ENCODE data around the gene C1orf115.
"Not testable (repeated sequence)": the region's sequence is repeated elsewhere in the genome, so short reads cannot be mapped to it uniquely, and the experiment has no call there.

Gene C1orf115

DNA sequence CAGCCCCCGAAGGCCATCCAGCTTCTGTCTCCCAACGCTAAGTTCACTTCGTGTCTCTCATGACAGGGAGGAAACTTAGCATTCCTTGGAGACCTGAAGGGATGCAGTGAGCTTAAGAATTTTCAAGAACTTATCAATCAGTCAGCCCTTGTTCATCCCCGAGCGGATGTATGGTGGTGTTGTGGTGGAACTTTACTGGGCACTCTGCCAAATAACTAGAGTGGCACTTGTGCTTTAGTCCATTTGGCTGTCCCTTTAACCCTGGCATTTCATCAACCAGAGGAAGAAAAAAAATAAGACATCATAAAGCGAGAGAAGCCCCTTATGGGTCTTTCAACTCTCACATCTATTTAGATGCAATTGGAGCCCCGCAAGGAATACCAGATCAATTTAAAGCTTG lies 31.1 kb downstream of the C1orf115 start:
- H3K27me3 ChIP-seq (ENCODE audit: control insufficient read depth in 1 of 2, insufficient read depth in 1 of 2, low read length in 2 of 2); H3K14ac ChIP-seq (ENCODE audit: low read length in 2 of 2); H2BK12ac ChIP-seq (ENCODE audit: low read length in 2 of 2); H3K9ac ChIP-seq (ENCODE audit: low read length); H3K36me3 ChIP-seq (ENCODE audit: control insufficient read depth in 1 of 2, insufficient read depth in 2 of 2, low read depth in 1 of 2, low read length in 2 of 2); H2BK15ac ChIP-seq (ENCODE audit: low read depth, poor library complexity, severe bottlenecking); H3K27ac ChIP-seq (ENCODE audit: low read length, poor library complexity, severe bottlenecking); H3K9me3 ChIP-seq (ENCODE audit: control insufficient read depth, low read length); H2AK5ac ChIP-seq (ENCODE audit: low read length, severe bottlenecking); H2BK5ac ChIP-seq (ENCODE audit: low read depth, low read length, poor library complexity, severe bottlenecking); H2BK120ac ChIP-seq (ENCODE audit: low read depth, low read length); H3K4me1 ChIP-seq (ENCODE audit: control insufficient read depth, insufficient read depth, low read depth, low read length); H3K18ac ChIP-seq (ENCODE audit: low read depth in 1 of 2, low read length in 2 of 2); H3K23ac ChIP-seq (ENCODE audit: low read length in 2 of 2); DNase-seq; H3K4me2 ChIP-seq (ENCODE audit: low read length, poor library complexity, severe bottlenecking); H4K8ac ChIP-seq (ENCODE audit: low read length); H3K79me1 ChIP-seq (replicated peaks; ENCODE audit: low read length, poor library complexity, severe bottlenecking); H3K4ac ChIP-seq (ENCODE audit: low read depth in 1 of 2, low read length in 2 of 2); H3K4me3 ChIP-seq (ENCODE audit: insufficient read depth in 1 of 2, low read depth in 1 of 2, low read length in 2 of 2); H4K91ac ChIP-seq (ENCODE audit: low read length); H2AFZ ChIP-seq (ENCODE audit: low read depth, low read length): not testable (repeated sequence)
- 92% methylated on average over 3 of the region's 7 CpGs for WGBS

DNA sequence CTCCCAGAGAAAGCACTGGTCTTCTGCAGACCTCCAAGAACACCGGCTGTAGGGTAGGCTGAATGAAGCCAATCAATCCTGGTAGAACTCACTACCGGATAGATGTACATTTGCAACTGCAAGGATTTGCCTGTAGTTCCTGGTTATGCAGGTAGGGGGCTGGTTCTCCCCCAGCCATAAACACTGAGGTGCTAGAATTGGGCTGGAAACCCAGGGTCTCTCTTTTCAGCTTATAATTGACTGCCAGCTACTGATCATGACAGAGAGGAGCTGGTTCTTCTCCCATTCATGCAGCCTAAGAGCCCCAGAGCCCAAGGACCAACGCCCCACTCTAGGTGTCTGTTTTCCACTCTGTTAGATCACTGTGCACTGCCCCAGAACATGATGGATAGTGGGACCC lies 36.5 kb downstream of the C1orf115 start:
- 82% methylated on average over 3 of the region's 3 CpGs for WGBS
- Histone ChIP-seq H2BK120ac (ENCODE audit: low read depth, low read length) (no peak overlapping the region), H3K14ac (ENCODE audit: low read length in 2 of 2) (no peak overlapping the region), H2AFZ (ENCODE audit: low read depth, low read length) (no peak overlapping the region), H2BK12ac (ENCODE audit: low read length in 2 of 2) (no peak overlapping the region), H3K4me2 (ENCODE audit: low read length, poor library complexity, severe bottlenecking) (no peak overlapping the region), H2BK5ac (ENCODE audit: low read depth, low read length, poor library complexity, severe bottlenecking) (no peak overlapping the region), H3K27ac (ENCODE audit: low read length, poor library complexity, severe bottlenecking) (no peak overlapping the region), H3K4ac (ENCODE audit: low read depth in 1 of 2, low read length in 2 of 2) (no peak overlapping the region), H4K8ac (ENCODE audit: low read length) (no peak overlapping the region), H3K23ac (ENCODE audit: low read length in 2 of 2) (no peak overlapping the region), H3K4me1 (ENCODE audit: control insufficient read depth, insufficient read depth, low read depth, low read length) (no peaks in the 10 kb centered on the region), H3K79me1 (replicated peaks; ENCODE audit: low read length, poor library complexity, severe bottlenecking) (no peaks in the 10 kb centered on the region), H2AK5ac (ENCODE audit: low read length, severe bottlenecking) (no peak overlapping the region), H3K9ac (ENCODE audit: low read length) (no peak overlapping the region), H3K18ac (ENCODE audit: low read depth in 1 of 2, low read length in 2 of 2) (no peak overlapping the region), H2BK15ac (ENCODE audit: low read depth, poor library complexity, severe bottlenecking) (no peak overlapping the region), H3K27me3 (ENCODE audit: control insufficient read depth in 1 of 2, insufficient read depth in 1 of 2, low read length in 2 of 2) (no peaks in the 10 kb centered on the region), H3K9me3 (ENCODE audit: control insufficient read depth, low read length) (no peaks in the 10 kb centered on the region), H3K4me3 (ENCODE audit: insufficient read depth in 1 of 2, low read depth in 1 of 2, low read length in 2 of 2) (no peak overlapping the region), H3K36me3 (ENCODE audit: control insufficient read depth in 1 of 2, insufficient read depth in 2 of 2, low read depth in 1 of 2, low read length in 2 of 2) (no peaks in the 10 kb centered on the region), H4K91ac (ENCODE audit: low read length) (no peak overlapping the region)
- DNase-seq = no peak

DNA sequence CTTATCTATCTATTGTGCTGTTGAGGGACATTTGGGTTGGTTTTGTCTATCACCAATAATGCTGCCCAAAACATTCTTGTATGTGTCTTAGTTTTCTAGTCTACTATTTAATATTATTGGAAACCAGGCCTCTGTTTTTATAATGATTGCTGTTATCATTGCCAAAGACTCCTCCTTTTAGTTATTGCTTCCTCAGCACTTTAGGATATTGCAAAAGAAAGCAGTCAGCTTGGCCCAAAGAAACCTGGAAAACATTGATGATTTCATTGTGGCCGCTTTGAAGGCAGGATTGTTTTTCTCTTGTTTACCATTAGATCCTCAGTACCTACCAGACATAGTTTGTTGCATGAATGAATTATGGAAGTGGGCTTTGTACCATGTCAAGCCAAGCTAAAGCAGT lies 37.4 kb downstream of the C1orf115 start:
- no peaks in the 10 kb centered on the region for H3K79me1 ChIP-seq (replicated peaks; ENCODE audit: low read length, poor library complexity, severe bottlenecking)
- H3K9me3 ChIP-seq (ENCODE audit: control insufficient read depth, low read length) = no peaks in the 10 kb centered on the region
- H3K14ac ChIP-seq (ENCODE audit: low read length in 2 of 2) = no peak overlapping the region
- no peak overlapping the region for H3K4me2 ChIP-seq (ENCODE audit: low read length, poor library complexity, severe bottlenecking)
- no peak overlapping the region for H2BK5ac ChIP-seq (ENCODE audit: low read depth, low read length, poor library complexity, severe bottlenecking)
- H3K4me1 ChIP-seq (ENCODE audit: control insufficient read depth, insufficient read depth, low read depth, low read length) = no peaks in the 10 kb centered on the region
- H3K27me3 ChIP-seq (ENCODE audit: control insufficient read depth in 1 of 2, insufficient read depth in 1 of 2, low read length in 2 of 2) = no peaks in the 10 kb centered on the region
- no peak overlapping the region for H3K4ac ChIP-seq (ENCODE audit: low read depth in 1 of 2, low read length in 2 of 2)
- H2AK5ac ChIP-seq (ENCODE audit: low read length, severe bottlenecking) = no peak overlapping the region
- H2BK120ac ChIP-seq (ENCODE audit: low read depth, low read length) = no peak overlapping the region
- H3K9ac ChIP-seq (ENCODE audit: low read length) = no peak overlapping the region
- H3K18ac ChIP-seq (ENCODE audit: low read depth in 1 of 2, low read length in 2 of 2) = no peak overlapping the region
- H2BK15ac ChIP-seq (ENCODE audit: low read depth, poor library complexity, severe bottlenecking) = no peak overlapping the region
- no peak overlapping the region for H3K4me3 ChIP-seq (ENCODE audit: insufficient read depth in 1 of 2, low read depth in 1 of 2, low read length in 2 of 2)
- WGBS = 100% methylated on average over 1 of the region's 1 CpG
- no peak overlapping the region for H2AFZ ChIP-seq (ENCODE audit: low read depth, low read length)
- DNase-seq = no peak
- no peak overlapping the region for H2BK12ac ChIP-seq (ENCODE audit: low read length in 2 of 2)
- no peak overlapping the region for H3K27ac ChIP-seq (ENCODE audit: low read length, poor library complexity, severe bottlenecking)
- H3K36me3 ChIP-seq (ENCODE audit: control insufficient read depth in 1 of 2, insufficient read depth in 2 of 2, low read depth in 1 of 2, low read length in 2 of 2) = no peaks in the 10 kb centered on the region
- H4K8ac ChIP-seq (ENCODE audit: low read length) = no peak overlapping the region
- H3K23ac ChIP-seq (ENCODE audit: low read length in 2 of 2) = no peak overlapping the region
- no peak overlapping the region for H4K91ac ChIP-seq (ENCODE audit: low read length)

DNA sequence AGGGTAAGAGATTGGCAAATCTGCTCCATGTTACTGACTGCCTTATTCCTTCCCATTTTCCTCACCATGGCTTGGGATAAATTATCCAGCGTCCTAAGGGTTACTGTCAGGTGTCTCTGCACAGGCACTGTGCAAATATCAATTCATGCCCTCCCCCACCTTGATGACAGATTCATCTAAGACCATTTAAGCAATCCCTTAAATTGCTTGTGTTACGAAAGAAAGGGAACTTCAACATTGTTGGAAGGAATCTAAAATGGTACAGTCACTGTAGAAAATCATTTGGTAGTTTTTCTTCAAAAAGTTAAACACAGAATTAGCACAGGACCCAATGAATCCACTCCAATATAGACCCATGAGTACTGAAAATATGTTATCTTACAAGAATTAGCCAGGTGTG lies 40.3 kb downstream of the C1orf115 start:
- peaks cover 5% of the 10 kb centered on the region for H3K4me1 ChIP-seq (ENCODE audit: control insufficient read depth, insufficient read depth, low read depth, low read length)
- H3K4me2 ChIP-seq (ENCODE audit: low read length, poor library complexity, severe bottlenecking) = no peak overlapping the region
- no peak overlapping the region for H3K27ac ChIP-seq (ENCODE audit: low read length, poor library complexity, severe bottlenecking)
- H3K79me1 ChIP-seq (replicated peaks; ENCODE audit: low read length, poor library complexity, severe bottlenecking) = no peaks in the 10 kb centered on the region
- H3K23ac ChIP-seq (ENCODE audit: low read length in 2 of 2) = no peak overlapping the region
- H2BK12ac ChIP-seq (ENCODE audit: low read length in 2 of 2) = no peak overlapping the region
- no peak overlapping the region for H4K8ac ChIP-seq (ENCODE audit: low read length)
- H3K4ac ChIP-seq (ENCODE audit: low read depth in 1 of 2, low read length in 2 of 2) = no peak overlapping the region
- no peak overlapping the region for H4K91ac ChIP-seq (ENCODE audit: low read length)
- H3K36me3 ChIP-seq (ENCODE audit: control insufficient read depth in 1 of 2, insufficient read depth in 2 of 2, low read depth in 1 of 2, low read length in 2 of 2) = no peaks in the 10 kb centered on the region
- H2BK120ac ChIP-seq (ENCODE audit: low read depth, low read length) = no peak overlapping the region
- H3K4me3 ChIP-seq (ENCODE audit: insufficient read depth in 1 of 2, low read depth in 1 of 2, low read length in 2 of 2) = no peak overlapping the region
- H3K18ac ChIP-seq (ENCODE audit: low read depth in 1 of 2, low read length in 2 of 2) = no peak overlapping the region
- no peak overlapping the region for H3K9ac ChIP-seq (ENCODE audit: low read length)
- no peak overlapping the region for H2BK15ac ChIP-seq (ENCODE audit: low read depth, poor library complexity, severe bottlenecking)
- H3K9me3 ChIP-seq (ENCODE audit: control insufficient read depth, low read length) = no peaks in the 10 kb centered on the region
- H2AFZ ChIP-seq (ENCODE audit: low read depth, low read length) = no peak overlapping the region
- no peak for DNase-seq
- 75% methylated on average over 1 of the region's 2 CpGs for WGBS
- no peak overlapping the region for H3K14ac ChIP-seq (ENCODE audit: low read length in 2 of 2)
- H2BK5ac ChIP-seq (ENCODE audit: low read depth, low read length, poor library complexity, severe bottlenecking) = no peak overlapping the region
- H3K27me3 ChIP-seq (ENCODE audit: control insufficient read depth in 1 of 2, insufficient read depth in 1 of 2, low read length in 2 of 2) = no peaks in the 10 kb centered on the region
- no peak overlapping the region for H2AK5ac ChIP-seq (ENCODE audit: low read length, severe bottlenecking)
